HUES6 (cell line): ENCODE measurements around the gene HOXB7.

Experiments used
- H3K27ac ChIP-seq: 2 replicates; pipeline ENCODE4 v1.7.0; 2013; ENCODE audit warnings: low read depth, mild to moderate bottlenecking, low read length, inconsistent platforms
- H3K27me3 ChIP-seq: 2 replicates; pipeline ENCODE4 v1.6.1; 2013; ENCODE audit warnings: low read length; ENCODE audit not compliant: control insufficient read depth, insufficient read depth
- H3K36me3 ChIP-seq: 2 replicates; pipeline ENCODE4 v1.6.1; 2013; ENCODE audit warnings: low read length; ENCODE audit not compliant: control insufficient read depth, insufficient read depth
- H3K4me1 ChIP-seq: 2 replicates; pipeline ENCODE4 v1.6.1; 2013; ENCODE audit warnings: low read length; ENCODE audit not compliant: control insufficient read depth, insufficient read depth
- H3K4me3 ChIP-seq: 2 replicates; pipeline ENCODE4 v1.5.1; 2013; ENCODE audit warnings: low read depth, low read length
- H3K9ac ChIP-seq: one replicate; pipeline ENCODE4 v1.6.1; 2013; ENCODE audit warnings: mild to moderate bottlenecking, low read length
- H3K9me3 ChIP-seq: 2 replicates; pipeline ENCODE4 v1.6.1; 2013; ENCODE audit warnings: low read depth, low read length; ENCODE audit not compliant: control insufficient read depth, insufficient read depth

Gene HOXB7

GRCh38 chr17:48611681-48612455 lies 1.1 kb upstream of the HOXB7 start:
- Histone ChIP-seq H3K4me1 (peaks cover 12% of the 10 kb centered on the region), H3K27ac (no peak overlapping the region), H3K4me3 (peak overlapping the region; percentile 54), H3K9me3 (no peaks in the 10 kb centered on the region), H3K36me3 (no peaks in the 10 kb centered on the region), H3K9ac (peak overlapping the region; percentile 94), H3K27me3 (peaks cover 99% of the 10 kb centered on the region)

GRCh38 chr17:48611213-48611612 lies 396 bp upstream of the HOXB7 start:
- peak overlapping the region; percentile 94 for H3K9ac ChIP-seq
- H3K27me3 ChIP-seq, result peaks cover 99% of the 10 kb centered on the region
- H3K4me1 ChIP-seq, result peaks cover 12% of the 10 kb centered on the region; the same call in 1 of the 2 replicates
- peak overlapping the region; percentile 42; the same call in 1 of the 2 replicates for H3K27ac ChIP-seq
- no peaks in the 10 kb centered on the region for H3K9me3 ChIP-seq
- peak overlapping the region; percentile 54 for H3K4me3 ChIP-seq
- no peaks in the 10 kb centered on the region for H3K36me3 ChIP-seq

GRCh38 chr17:48609759-48610281 lies 997 bp downstream of the HOXB7 start:
- Histone ChIP-seq H3K9ac (peak overlapping the region; percentile 94), H3K36me3 (no peaks in the 10 kb centered on the region), H3K9me3 (no peaks in the 10 kb centered on the region), H3K4me3 (peak overlapping the region; percentile 54), H3K4me1 (peaks cover 14% of the 10 kb centered on the region), H3K27me3 (peaks cover 99% of the 10 kb centered on the region), H3K27ac (no peak overlapping the region; the same call in 1 of the 2 replicates)

- Histone ChIP-seq H3K36me3 (no peaks in the 10 kb centered on the region), H3K9ac (peak overlapping the region; percentile 94), H3K27ac (no peak overlapping the region; the same call in 1 of the 2 replicates), H3K9me3 (no peaks in the 10 kb centered on the region), H3K27me3 (peaks cover 99% of the 10 kb centered on the region), H3K4me1 (peaks cover 14% of the 10 kb centered on the region), H3K4me3 (peak overlapping the region; percentile 5; the same call in 1 of the 2 replicates)
Observed at GRCh38 chr17:48609033-48609432, 1.8 kb downstream of the HOXB7 start.

- Histone ChIP-seq H3K36me3 (no peaks in the 10 kb centered on the region), H3K4me1 (peaks cover 14% of the 10 kb centered on the region), H3K9me3 (no peaks in the 10 kb centered on the region), H3K4me3 (peak overlapping the region; percentile 5; the same call in 1 of the 2 replicates), H3K9ac (peak overlapping the region; percentile 94), H3K27ac (no peak overlapping the region), H3K27me3 (peaks cover 99% of the 10 kb centered on the region)
Observed at GRCh38 chr17:48608494-48608834, 2.4 kb downstream of the HOXB7 start.

GRCh38 chr17:48606892-48607614 lies 3.8 kb downstream of the HOXB7 start:
- Histone ChIP-seq H3K36me3 (no peaks in the 10 kb centered on the region), H3K4me1 (peaks cover 10% of the 10 kb centered on the region), H3K9ac (peak overlapping the region; percentile 87), H3K27ac (no peak overlapping the region), H3K27me3 (peaks cover 100% of the 10 kb centered on the region), H3K9me3 (no peaks in the 10 kb centered on the region), H3K4me3 (peak overlapping the region; percentile 15; the same call in 1 of the 2 replicates)

DNA sequence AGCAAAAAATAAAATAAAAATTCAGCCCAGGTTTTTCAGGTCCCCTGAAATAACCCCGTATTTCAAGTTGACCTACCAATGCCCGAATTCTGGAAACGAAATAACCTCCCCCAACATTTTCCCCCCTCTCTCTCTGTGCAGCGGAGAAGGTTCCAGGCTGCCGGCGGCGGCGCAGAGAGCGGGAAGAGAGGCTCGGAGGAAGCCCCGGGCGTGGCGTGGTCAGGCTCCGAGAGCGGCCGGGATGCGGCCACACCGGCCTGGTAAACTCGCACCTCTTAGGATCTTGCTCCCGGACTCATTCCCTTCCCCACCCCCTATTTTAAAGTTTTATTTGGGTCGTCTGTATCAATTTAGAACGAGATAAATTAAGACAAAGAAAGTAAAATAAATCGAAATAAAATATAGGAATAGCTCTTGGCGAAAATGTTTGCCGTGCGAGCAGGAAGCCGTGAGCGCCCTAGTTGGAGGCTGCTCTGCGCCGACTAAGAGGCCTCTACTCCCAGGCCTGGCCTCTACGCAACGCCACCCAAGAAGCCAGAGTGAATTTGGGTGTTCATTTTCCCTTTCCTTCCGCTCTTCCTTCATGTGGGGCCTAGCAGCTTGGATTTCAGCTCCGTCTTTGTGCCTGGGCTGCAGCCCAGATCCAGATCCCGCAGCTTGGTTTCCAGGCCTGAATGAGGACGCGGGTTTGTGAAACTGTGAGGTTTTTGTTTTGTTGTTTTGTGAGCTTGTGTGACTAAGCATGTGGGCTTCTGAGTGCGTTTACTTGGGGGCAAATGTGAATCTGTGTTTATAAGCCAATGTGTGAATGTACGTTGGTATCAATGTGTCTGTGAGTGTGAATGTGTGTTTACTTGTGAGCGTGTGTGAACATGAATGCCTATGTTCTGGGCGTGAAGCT lies 4.6 kb downstream of the HOXB7 start:
- H3K36me3 ChIP-seq, result no peaks in the 10 kb centered on the region
- H3K9ac ChIP-seq, result peak overlapping the region; percentile 87
- no peak overlapping the region; the same call in 1 of the 2 replicates for H3K4me3 ChIP-seq
- peaks cover 100% of the 10 kb centered on the region for H3K27me3 ChIP-seq
- H3K27ac ChIP-seq, result no peak overlapping the region
- H3K9me3 ChIP-seq, result no peaks in the 10 kb centered on the region
- peaks cover 13% of the 10 kb centered on the region for H3K4me1 ChIP-seq

DNA sequence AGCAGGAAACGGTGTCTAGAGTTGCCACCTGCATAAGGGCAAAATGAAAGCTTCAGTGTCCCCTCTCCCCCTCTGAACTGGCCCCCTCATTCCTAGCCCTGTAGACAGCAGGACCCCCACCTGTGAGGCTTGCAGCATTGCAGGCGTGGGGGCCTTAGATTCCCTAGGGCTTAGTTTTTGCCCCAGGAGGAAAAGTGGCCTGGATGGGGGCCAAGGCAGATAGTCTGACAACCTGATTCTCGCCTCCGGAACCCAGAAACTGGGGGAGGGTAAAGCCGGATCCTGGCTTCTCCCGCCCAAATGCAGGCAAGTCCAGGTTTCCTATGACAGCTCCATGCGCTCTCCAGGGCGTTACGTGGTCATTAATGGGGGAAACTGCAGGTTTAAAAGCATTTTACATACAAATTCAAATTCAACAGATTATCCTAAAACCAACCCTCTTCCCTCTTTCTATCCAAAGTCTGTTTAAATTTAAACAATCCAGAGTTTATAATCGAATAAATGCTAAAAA lies 5.4 kb downstream of the HOXB7 start:
- Histone ChIP-seq H3K27me3 (peaks cover 100% of the 10 kb centered on the region), H3K9ac (peak overlapping the region; percentile 87), H3K4me3 (peak overlapping the region; percentile 48; the same call in 1 of the 2 replicates), H3K9me3 (no peaks in the 10 kb centered on the region), H3K36me3 (no peaks in the 10 kb centered on the region), H3K27ac (no peak overlapping the region), H3K4me1 (peaks cover 16% of the 10 kb centered on the region)

- Histone ChIP-seq H3K4me3 (peak within 1 kb of the TSS; percentile 48; the same call in 1 of the 2 replicates), H3K9me3 (no peaks in the 10 kb centered on the region), H3K27me3 (peaks cover 100% of the 10 kb centered on the region), H3K4me1 (peaks cover 16% of the 10 kb centered on the region), H3K36me3 (no peaks in the 10 kb centered on the region), H3K9ac (peak within 1 kb of the TSS; percentile 87), H3K27ac (no peak within 1 kb of the TSS; the same call in 1 of the 2 replicates)
Observed at GRCh38 chr17:48604770-48605329, 6.0 kb downstream of the HOXB7 start, which contains the start of gene HOXB6. Gene HOXB6, minus strand, starts transcription at chr17:48604986. Its CDS starts 6,836 bp downstream, at chr17:48598150.
